Activated CD8-positive, alpha-beta memory T cell treated with anti-CD3 and anti-CD28 coated beads, Interleukin-2, amount 50 U/mL, for 1 hour (primary cell): ENCODE data around the gene OR13J1.
A peak's percentile ranks its signal among the peaks of the same experiment; 100 is the strongest.

Source experiments
- DNase-seq: peaks from one replicate; pipeline ENCODE4 v3.0.0-alpha.2; 2020; ENCODE audit errors: extremely low read depth

The OR13J1 gene

GRCh38 chr9:35834260-35835215 is 35.7 kb downstream of the OR13J1 start:
- DNase-seq = no peak

GRCh38 chr9:35832814-35833213 is 37.4 kb downstream of the OR13J1 start:
- DNase-seq = no peak

GRCh38 chr9:35831040-35831439 is 39.2 kb downstream of the OR13J1 start:
- no peak for DNase-seq

- no peak for DNase-seq
Measured at GRCh38 chr9:35829764-35830096, 40.5 kb downstream of the OR13J1 start.

GRCh38 chr9:35829084-35829763 is 41.0 kb downstream of the OR13J1 start, which contains the start of gene TMEM8B:
Gene TMEM8B (plus strand): TSS chr9:35829228. CDS start chr9:35829448, 220 bp downstream.
- DNase-seq = peak; percentile 86

- no peak for DNase-seq
Measured at GRCh38 chr9:35828716-35829083, 41.5 kb downstream of the OR13J1 start, which contains the start of gene FAM221B. Gene FAM221B (minus strand): TSS chr9:35828732. CDS start chr9:35826161, 2,571 bp downstream.

GRCh38 chr9:35827486-35827885 is 42.7 kb downstream of the OR13J1 start:
- DNase-seq = no peak

- DNase-seq = no peak
Measured at GRCh38 chr9:35826071-35826701, 44.0 kb downstream of the OR13J1 start.

GRCh38 chr9:35822926-35823325 is 47.3 kb downstream of the OR13J1 start:
- no peak for DNase-seq

- no peak for DNase-seq
Measured at GRCh38 chr9:35820076-35820475, 50.1 kb downstream of the OR13J1 start.
